ENCODE measurements around the gene PTPRN2. TPM values are rescaled to one million over a fixed set of nuclear protein-coding genes. Genes with fewer than 3 reads are reported as not detected.
A peak's percentile ranks its signal among the peaks of the same experiment; 100 is the strongest.

Gene PTPRN2
- total and polyA plus RNA-seq, 2 experiments from 2014 or later: 0.28 TPM; not detected in 1

DNA sequence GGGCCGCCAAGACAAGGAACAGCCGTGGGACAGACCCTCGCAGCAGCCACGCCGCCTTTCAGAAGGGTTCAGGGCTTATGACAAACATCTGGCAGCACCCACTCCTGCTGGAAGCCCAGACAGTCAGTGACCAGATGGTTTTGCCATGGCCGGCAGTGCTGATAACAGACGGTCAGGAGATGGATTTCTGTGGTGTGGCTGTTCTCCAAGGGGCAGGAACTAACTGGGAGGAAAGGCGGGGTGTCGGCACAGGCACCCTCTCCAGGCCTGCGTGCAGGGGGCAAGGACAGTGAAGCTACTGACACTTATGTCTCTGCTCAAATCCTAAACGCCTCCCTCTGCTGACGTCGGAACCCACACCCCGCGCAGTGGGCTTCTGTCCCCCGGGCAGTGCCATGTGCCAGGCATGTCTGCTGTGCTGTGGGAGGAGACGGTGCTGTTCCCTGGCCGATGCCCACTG is 834.8 kb downstream of the PTPRN2 start:
- Histone ChIP-seq H3K36me3 (no peaks in the 10 kb centered on the region), H3K27me3 (no peaks in the 10 kb centered on the region), H3K27ac (no peak overlapping the region), H3K9me3 (ENCODE audit: low read depth) (no peaks in the 10 kb centered on the region), H3K4me1 (ENCODE audit: low read depth) (no peaks in the 10 kb centered on the region), H3K4me3 (no peak overlapping the region)
- TF ChIP-seq, protein P1, sequence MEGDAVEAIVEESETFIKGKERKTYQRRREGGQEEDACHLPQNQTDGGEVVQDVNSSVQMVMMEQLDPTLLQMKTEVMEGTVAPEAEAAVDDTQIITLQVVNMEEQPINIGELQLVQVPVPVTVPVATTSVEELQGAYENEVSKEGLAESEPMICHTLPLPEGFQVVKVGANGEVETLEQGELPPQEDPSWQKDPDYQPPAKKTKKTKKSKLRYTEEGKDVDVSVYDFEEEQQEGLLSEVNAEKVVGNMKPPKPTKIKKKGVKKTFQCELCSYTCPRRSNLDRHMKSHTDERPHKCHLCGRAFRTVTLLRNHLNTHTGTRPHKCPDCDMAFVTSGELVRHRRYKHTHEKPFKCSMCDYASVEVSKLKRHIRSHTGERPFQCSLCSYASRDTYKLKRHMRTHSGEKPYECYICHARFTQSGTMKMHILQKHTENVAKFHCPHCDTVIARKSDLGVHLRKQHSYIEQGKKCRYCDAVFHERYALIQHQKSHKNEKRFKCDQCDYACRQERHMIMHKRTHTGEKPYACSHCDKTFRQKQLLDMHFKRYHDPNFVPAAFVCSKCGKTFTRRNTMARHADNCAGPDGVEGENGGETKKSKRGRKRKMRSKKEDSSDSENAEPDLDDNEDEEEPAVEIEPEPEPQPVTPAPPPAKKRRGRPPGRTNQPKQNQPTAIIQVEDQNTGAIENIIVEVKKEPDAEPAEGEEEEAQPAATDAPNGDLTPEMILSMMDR (IDR thresholded peaks at IDR 0.05; ENCODE audit: low read depth, low read length): no peak
- peak in 1 of 2 donors; percentile 20 for DNase-seq (ENCODE audit: low read depth in 1 of 2, low spot score in 1 of 2)

DNA sequence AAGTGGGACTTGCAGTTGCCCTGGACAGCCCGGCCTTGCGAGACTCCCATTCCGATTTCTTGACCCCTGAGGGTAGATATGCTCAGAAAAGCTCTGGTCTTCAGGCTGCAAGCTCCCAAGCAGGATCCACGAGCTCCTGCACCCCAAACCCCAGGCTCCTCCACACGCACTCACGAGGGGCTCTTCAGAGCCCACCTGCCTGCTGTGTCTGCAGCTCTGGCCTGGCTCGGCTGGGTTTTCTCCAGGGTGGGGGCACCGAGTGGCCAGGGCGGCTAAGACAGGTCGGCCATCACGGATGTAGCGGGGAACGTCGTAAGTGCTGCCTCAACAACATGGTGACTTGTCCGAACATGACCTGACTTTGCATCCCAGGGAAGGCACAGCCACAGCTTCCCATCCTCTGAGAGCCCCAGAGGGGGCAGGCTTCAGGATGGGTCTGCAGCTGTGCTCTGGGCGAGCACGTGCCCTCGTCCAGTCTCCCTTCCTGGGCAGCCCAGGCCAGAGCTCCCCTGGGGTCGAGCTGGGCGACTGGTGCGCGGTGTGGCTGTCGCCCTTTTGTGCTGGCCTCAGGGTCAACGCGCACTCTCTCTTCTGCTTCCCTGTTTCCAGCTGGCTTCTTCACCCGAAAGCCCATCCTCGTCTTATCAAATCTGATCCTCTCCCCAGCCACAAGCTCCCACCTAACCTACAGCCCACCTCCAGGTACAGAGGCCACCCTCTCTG is 835.5 kb downstream of the PTPRN2 start:
- Histone ChIP-seq H3K27ac (no peak overlapping the region), H3K36me3 (no peaks in the 10 kb centered on the region), H3K4me3 (no peak overlapping the region), H3K4me1 (ENCODE audit: low read depth) (no peaks in the 10 kb centered on the region), H3K9me3 (ENCODE audit: low read depth) (no peaks in the 10 kb centered on the region), H3K27me3 (no peaks in the 10 kb centered on the region)
- DNase-seq (ENCODE audit: low read depth in 1 of 2, low spot score in 1 of 2): no peak
- TF ChIP-seq, protein P1 (IDR thresholded peaks at IDR 0.05; ENCODE audit: low read depth, low read length): no peak

DNA sequence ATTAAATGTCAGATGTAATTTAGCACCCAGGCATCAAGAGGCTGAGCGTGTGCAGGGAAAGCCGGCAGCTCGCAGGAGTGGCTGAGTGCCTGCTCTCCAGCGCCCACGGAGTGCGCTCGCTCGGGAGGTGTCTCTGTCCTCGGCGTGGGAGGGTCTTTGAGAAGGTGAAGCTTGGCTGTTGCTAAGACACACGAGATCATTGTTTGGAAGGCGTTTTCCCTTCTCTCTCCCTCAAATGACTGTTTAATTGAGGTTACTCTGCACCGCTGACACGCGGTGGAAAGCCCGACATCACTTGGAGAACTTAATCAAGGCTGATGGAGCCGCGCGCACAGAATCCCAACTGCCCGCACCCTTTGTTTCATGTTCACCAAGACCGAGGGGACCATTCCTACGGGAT is 836.2 kb downstream of the PTPRN2 start:
- no peaks in the 10 kb centered on the region for H3K36me3 ChIP-seq
- H3K4me3 ChIP-seq: no peak overlapping the region
- no peak overlapping the region for H3K27ac ChIP-seq
- H3K9me3 ChIP-seq (ENCODE audit: low read depth): no peaks in the 10 kb centered on the region
- no peak for DNase-seq (ENCODE audit: low read depth in 1 of 2, low spot score in 1 of 2)
- no peaks in the 10 kb centered on the region for H3K4me1 ChIP-seq (ENCODE audit: low read depth)
- H3K27me3 ChIP-seq: no peaks in the 10 kb centered on the region
- TF ChIP-seq, protein P1 (IDR thresholded peaks at IDR 0.05; ENCODE audit: low read depth, low read length): no peak

DNA sequence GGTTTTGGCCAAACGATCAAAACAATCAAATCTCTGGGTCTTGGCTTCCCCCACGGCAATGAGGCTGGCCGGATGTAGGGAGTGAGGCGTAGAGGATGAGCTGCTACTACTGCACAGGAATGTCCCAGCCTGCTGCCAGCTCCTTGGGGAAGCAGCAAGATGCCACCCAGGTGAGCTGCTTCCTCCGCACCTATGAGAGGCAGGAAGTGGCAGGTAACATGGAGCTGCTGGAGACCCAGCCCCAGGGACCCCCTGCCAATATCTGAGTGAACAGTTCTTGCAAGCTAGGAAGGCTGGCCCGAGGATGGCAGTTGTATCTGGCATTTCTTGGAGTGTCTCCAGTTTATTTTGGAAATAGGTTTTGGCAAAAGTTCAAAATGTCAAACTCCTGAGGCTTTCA is 837.3 kb downstream of the PTPRN2 start:
- Histone ChIP-seq H3K27me3 (no peaks in the 10 kb centered on the region), H3K4me1 (ENCODE audit: low read depth) (no peaks in the 10 kb centered on the region), H3K36me3 (no peaks in the 10 kb centered on the region), H3K9me3 (ENCODE audit: low read depth) (no peaks in the 10 kb centered on the region), H3K27ac (no peak overlapping the region), H3K4me3 (no peak overlapping the region)
- DNase-seq (ENCODE audit: low read depth in 1 of 2, low spot score in 1 of 2): no peak
- TF ChIP-seq, protein P1 (IDR thresholded peaks at IDR 0.05; ENCODE audit: low read depth, low read length): no peak

DNA sequence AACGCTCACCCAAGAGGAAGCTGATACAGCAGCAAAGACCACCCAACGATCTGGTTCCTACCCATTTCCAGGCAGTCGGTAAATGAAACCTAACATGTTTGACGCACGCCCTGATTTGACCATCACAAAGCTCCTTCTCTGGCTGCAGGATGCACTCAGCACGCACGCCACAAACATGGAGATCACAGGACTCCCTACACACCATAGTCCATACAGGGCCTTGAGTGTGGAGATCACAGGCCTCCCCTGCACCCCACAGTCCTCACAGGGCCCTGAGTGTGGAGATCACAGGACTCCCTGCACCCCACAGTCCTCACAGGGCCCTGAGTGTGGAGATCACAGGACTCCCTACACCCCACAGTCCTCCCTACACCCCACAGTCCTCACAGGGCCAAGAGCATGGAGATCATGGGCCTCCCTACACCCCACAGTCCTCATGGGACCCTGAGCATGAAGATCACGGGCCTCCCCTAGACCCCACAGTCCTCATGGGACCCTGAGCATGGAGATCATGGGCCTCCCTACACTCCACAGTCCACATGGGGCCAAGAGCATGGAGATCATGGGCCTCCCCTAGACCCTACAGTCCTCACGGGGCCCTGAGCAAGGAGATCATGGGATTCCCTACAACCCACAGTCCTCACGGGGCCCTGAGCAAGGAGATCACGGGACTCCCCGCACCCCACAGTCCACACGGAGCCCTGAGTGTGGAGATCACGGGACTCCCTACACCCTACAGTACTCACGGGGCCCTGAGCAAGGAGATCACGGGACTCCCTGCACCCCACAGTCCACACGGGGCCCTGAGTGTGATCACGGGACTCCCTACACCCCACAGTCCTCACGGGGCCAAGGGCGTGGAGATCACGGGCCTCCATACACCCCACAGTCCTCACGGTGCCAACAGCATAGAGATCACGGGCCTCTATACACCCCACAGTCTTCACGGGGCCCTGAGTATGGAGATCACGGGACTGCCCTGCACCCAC is 841.6 kb downstream of the PTPRN2 start:
- no peaks in the 10 kb centered on the region for H3K9me3 ChIP-seq (ENCODE audit: low read depth)
- H3K27ac ChIP-seq: no peak overlapping the region
- H3K36me3 ChIP-seq: no peaks in the 10 kb centered on the region
- no peaks in the 10 kb centered on the region for H3K4me1 ChIP-seq (ENCODE audit: low read depth)
- H3K4me3 ChIP-seq: no peak overlapping the region
- TF ChIP-seq, protein P1 (IDR thresholded peaks at IDR 0.05; ENCODE audit: low read depth, low read length): no peak
- no peaks in the 10 kb centered on the region for H3K27me3 ChIP-seq
- no peak for DNase-seq (ENCODE audit: low read depth in 1 of 2, low spot score in 1 of 2)

All from cardiac muscle cell (in vitro differentiated cells and primary cell).